IMR-90 (cell line): Measurements from ENCODE around the gene FLYWCH1. TPM values are rescaled to one million over a fixed set of nuclear protein-coding genes. Genes with fewer than 3 reads are reported as not detected.
A peak's percentile ranks its signal among the peaks of the same experiment; 100 is the strongest.

ENCODE experiments used
- ATAC-seq: fragments of 200-7000 bp; cut with Tn5 transposase; 2 replicates; pipeline ENCODE4 v1.9.1; 2020; ENCODE audit warnings: low read depth, mild to moderate bottlenecking, moderate library complexity
- BruUV-seq: library from RNA; stranded (reverse); fragments of 400-500 nt; replicated peaks from 2 replicates; lab custom pipeline; 2021; lab: Mats Ljungman, UMichigan
- CTCF ChIA-PET: fragments of 300-600 bp; formaldehyde crosslinking; extraction: SDS; loops from one replicate; lab custom pipeline; 2021; ENCODE audit warnings: antibody characterized with exemption; lab: Yijun Ruan, JAX
- POLR2A ChIA-PET: fragments of 300-600 bp; sonication (Branson Sonifier 250); formaldehyde crosslinking; loops from one replicate; lab custom pipeline; 2022; ENCODE audit warnings: antibody characterized with exemption; ENCODE audit not compliant: unreplicated experiment; lab: Charles Lee
- DNase-seq: peaks from one replicate; pipeline ENCODE4 v3.0.0; 2013
- H2AFZ ChIP-seq: replicated peaks from 2 replicates; pipeline ENCODE3; 2013; ENCODE audit warnings: low read length, mild to moderate bottlenecking; ENCODE audit not compliant: poor library complexity
- H2AK5ac ChIP-seq: 2 replicates; pipeline ENCODE4 v1.6.1; 2013; ENCODE audit warnings: low read depth, low read length, inconsistent platforms
- H2AK9ac ChIP-seq: replicated peaks from 2 replicates; pipeline ENCODE3; 2013; ENCODE audit warnings: mild to moderate bottlenecking, low read depth, low read length, moderate library complexity; ENCODE audit not compliant: poor library complexity
- H2BK120ac ChIP-seq: 2 replicates; pipeline ENCODE4 v1.6.1; 2013; ENCODE audit warnings: low read depth, low read length, inconsistent platforms
- H2BK15ac ChIP-seq: 3 replicates; pipeline ENCODE4 v1.6.1; 2013; ENCODE audit warnings: low read depth, low read length, inconsistent platforms
- H2BK20ac ChIP-seq: 2 replicates; pipeline ENCODE4 v1.6.1; 2013; ENCODE audit warnings: low read depth, mild to moderate bottlenecking, inconsistent platforms, low read length, moderate library complexity
- H2BK5ac ChIP-seq: 2 replicates; pipeline ENCODE4 v1.6.1; 2013; ENCODE audit warnings: mild to moderate bottlenecking, low read depth, low read length, inconsistent platforms; ENCODE audit not compliant: poor library complexity, severe bottlenecking
- H3K14ac ChIP-seq: replicated peaks from 2 replicates; pipeline ENCODE4 v1.6.1; 2013; ENCODE audit warnings: low read depth, low read length, inconsistent platforms
- H3K18ac ChIP-seq: 2 replicates; pipeline ENCODE4 v1.6.1; 2013; ENCODE audit warnings: low read depth, low read length, control low read depth
- H3K23ac ChIP-seq: 2 replicates; pipeline ENCODE4 v1.6.1; 2013; ENCODE audit warnings: low read depth, low read length, inconsistent platforms
- H3K27ac ChIP-seq: 2 replicates; pipeline ENCODE4 v1.5.1; 2013; ENCODE audit warnings: mild to moderate bottlenecking, control low read depth, low read length; ENCODE audit not compliant: insufficient read depth
- H3K27me3 ChIP-seq: 2 replicates; pipeline ENCODE4 v1.6.1; 2013; ENCODE audit warnings: low read length; ENCODE audit not compliant: control insufficient read depth, insufficient read depth
- H3K36me3 ChIP-seq: 2 replicates; pipeline ENCODE4 v1.6.1; 2013; ENCODE audit warnings: low read length, mixed read lengths; ENCODE audit not compliant: control insufficient read depth, insufficient read depth
- H3K4ac ChIP-seq: 2 replicates; pipeline ENCODE4 v1.6.1; 2013; ENCODE audit warnings: low read depth, low read length, inconsistent platforms
- H3K4me1 ChIP-seq: 2 replicates; pipeline ENCODE4 v1.6.1; 2013; ENCODE audit warnings: low read length, mixed read lengths; ENCODE audit not compliant: control insufficient read depth, insufficient read depth
- H3K4me2 ChIP-seq: 2 replicates; pipeline ENCODE4 v1.6.1; 2013; ENCODE audit warnings: low read depth, mild to moderate bottlenecking, control low read depth, low read length, moderate library complexity
- H3K4me3 ChIP-seq: 2 replicates; pipeline ENCODE4 v1.5.1; 2013; ENCODE audit warnings: low read depth, mild to moderate bottlenecking, control low read depth, low read length, moderate library complexity; ENCODE audit not compliant: insufficient read depth
- H3K56ac ChIP-seq: 2 replicates; pipeline ENCODE4 v1.6.1; 2013; ENCODE audit warnings: low read length, inconsistent platforms; ENCODE audit not compliant: insufficient read depth; ENCODE audit errors: extremely low read depth
- H3K79me1 ChIP-seq, 2 experiments: 2 replicates each; pipeline ENCODE4 v1.6.1; 2013; ENCODE audit warnings: low read length in 2 of 2, inconsistent platforms in 1 of 2, low read depth in 1 of 2
- H3K9ac ChIP-seq: 2 replicates; pipeline ENCODE4 v1.6.1; 2013; ENCODE audit warnings: low read depth, low read length, control low read depth
- H3K9me1 ChIP-seq: 2 replicates; pipeline ENCODE4 v1.6.1; 2013; ENCODE audit warnings: low read length, inconsistent platforms; ENCODE audit not compliant: insufficient read depth
- H3K9me3 ChIP-seq: 2 replicates; pipeline ENCODE4 v1.6.1; 2013; ENCODE audit warnings: low read length; ENCODE audit not compliant: control insufficient read depth, insufficient read depth
- H4K20me1 ChIP-seq: 2 replicates; pipeline ENCODE4 v1.6.1; 2013; ENCODE audit warnings: low read length, inconsistent platforms; ENCODE audit not compliant: insufficient read depth
- H4K5ac ChIP-seq: 2 replicates; pipeline ENCODE4 v1.6.1; 2013; ENCODE audit warnings: mild to moderate bottlenecking, low read depth, low read length, control low read depth
- H4K8ac ChIP-seq, 2 experiments: 2 replicates each; pipeline ENCODE4 v1.6.1; 2013; ENCODE audit warnings: low read depth in 2 of 2, low read length in 2 of 2, control low read depth in 1 of 2, inconsistent platforms in 1 of 2
- H4K91ac ChIP-seq: 2 replicates; pipeline ENCODE4 v1.6.1; 2013; ENCODE audit warnings: low read depth, low read length, inconsistent platforms; ENCODE audit not compliant: insufficient read depth
- CEBPB ChIP-seq: IDR thresholded peaks from 2 replicates; pipeline ENCODE4 v1.6.1; 2012; ENCODE audit warnings: low read depth, low read length, improper control_type of control experiment
- CHD1 ChIP-seq: IDR thresholded peaks from 2 replicates; pipeline ENCODE4 v1.6.1; 2012; ENCODE audit warnings: low read depth, low read length, improper control_type of control experiment
- FOS ChIP-seq: fragments of 150-350 bp; IDR thresholded peaks from 2 replicates; pipeline ENCODE4 v1.6.1; 2016; ENCODE audit warnings: low read depth, low read length
- MAFK ChIP-seq: IDR thresholded peaks from 2 replicates; pipeline ENCODE4 v1.6.1; 2012; ENCODE audit warnings: low read depth, low read length, improper control_type of control experiment
- MAZ ChIP-seq: IDR thresholded peaks from 2 replicates; pipeline ENCODE4 v1.6.1; 2012; ENCODE audit warnings: low read depth, mild to moderate bottlenecking, low read length, improper control_type of control experiment, moderate library complexity, borderline replicate concordance
- MXI1 ChIP-seq: IDR thresholded peaks from 2 replicates; pipeline ENCODE4 v1.6.1; 2012; ENCODE audit warnings: low read depth, mild to moderate bottlenecking, low read length, moderate library complexity, borderline replicate concordance
- NFE2L2 ChIP-seq: fragments of 150-350 bp; IDR thresholded peaks from 2 replicates; pipeline ENCODE4 v1.6.1; 2016; ENCODE audit warnings: low read depth, mild to moderate bottlenecking, low read length
- POLR2A ChIP-seq: IDR thresholded peaks from 2 replicates; pipeline ENCODE4 v1.6.1; 2012; ENCODE audit warnings: mild to moderate bottlenecking, low read depth, low read length
- RAD21 ChIP-seq: IDR thresholded peaks from 2 replicates; pipeline ENCODE4 v1.6.1; 2012; ENCODE audit warnings: low read length, improper control_type of control experiment
- RCOR1 ChIP-seq: IDR thresholded peaks from 2 replicates; pipeline ENCODE4 v1.6.1; 2012; ENCODE audit warnings: mild to moderate bottlenecking, low read length, improper control_type of control experiment; ENCODE audit not compliant: insufficient replicate concordance
- RFX5 ChIP-seq: IDR thresholded peaks from 2 replicates; pipeline ENCODE4 v1.8.0; 2012; ENCODE audit warnings: low read depth, mild to moderate bottlenecking, low read length, moderate library complexity
- SMC3 ChIP-seq: fragments of 150-350 bp; IDR thresholded peaks from 2 replicates; pipeline ENCODE4 v1.6.1; 2016; ENCODE audit warnings: low read depth, mild to moderate bottlenecking, antibody characterized with exemption, low read length, moderate library complexity
- WGBS, 2 experiments: methylation state at CpG; one replicate each; pipeline versions ENCODE4 v1.1.5 to v1.1.7; 2013; ENCODE audit warnings: missing lambda C conversion rate in 2 of 2; ENCODE audit not compliant: insufficient read length in 1 of 2; ENCODE audit errors: extremely low coverage in 2 of 2; 5-methylcytosine and 5-hydroxymethylcytosine counted together
- dilution Hi-C: fragments of 300-500 bp; cut with HindIII; formaldehyde crosslinking; loops from one replicate; pipeline ENCODE4 v1.14.3; 2018; ENCODE audit warnings: low sequenced_read_pairs; ENCODE audit not compliant: unreplicated experiment
- in situ Hi-C: fragments of 300-500 bp; cut with MboI; formaldehyde crosslinking; loops from 3 replicates; pipeline ENCODE4 v1.14.3; 2019; ENCODE audit warnings: low sequenced_read_pairs, inconsistent platforms, mixed read lengths
- intact Hi-C: fragments of 100-400 bp; cut with micrococcal nuclease; formaldehyde crosslinking; loops from 2 replicates; pipeline ENCODE4 v1.10.0; 2022
- polyA plus RNA-seq, 3 experiments: library from polyadenylated mRNA; depleted of rRNA; stranded (reverse); fragments of >200 nt; gene quantifications; 2 replicates each; pipeline ENCODE4 v1.2.3, GENCODE V29; 2012; ENCODE audit warnings: low replicate concordance in 1 of 3
- total RNA-seq: library from RNA; depleted of rRNA; stranded (reverse); fragments of >200 nt; gene quantifications from 2 replicates; pipeline ENCODE4 v1.2.3, GENCODE V29; 2012
- TF ChIP-seq, protein P1 (sequence below): fragments of 150-350 bp; IDR thresholded peaks from 2 replicates; pipeline ENCODE4 v1.6.1; 2017; ENCODE audit warnings: mild to moderate bottlenecking, antibody characterized with exemption, low read length, low read depth
- TF ChIP-seq, protein P2 (sequence below): fragments of 150-350 bp; IDR thresholded peaks from 2 replicates; pipeline ENCODE4 v1.6.1; 2016; ENCODE audit warnings: low read depth, mild to moderate bottlenecking, low read length, moderate library complexity, borderline replicate concordance
- TF ChIP-seq, protein P3 (sequence below): conservative IDR thresholded peaks from 2 replicates; pipeline ENCODE4 v1.5.1; 2012; ENCODE audit warnings: mild to moderate bottlenecking, low read depth, low read length, improper control_type of control experiment

Gene FLYWCH1
- total and polyA plus RNA-seq, 2 of the 4 experiments (the other 2 are of a cell fraction), result 14.3 to 25.2 TPM

DNA sequence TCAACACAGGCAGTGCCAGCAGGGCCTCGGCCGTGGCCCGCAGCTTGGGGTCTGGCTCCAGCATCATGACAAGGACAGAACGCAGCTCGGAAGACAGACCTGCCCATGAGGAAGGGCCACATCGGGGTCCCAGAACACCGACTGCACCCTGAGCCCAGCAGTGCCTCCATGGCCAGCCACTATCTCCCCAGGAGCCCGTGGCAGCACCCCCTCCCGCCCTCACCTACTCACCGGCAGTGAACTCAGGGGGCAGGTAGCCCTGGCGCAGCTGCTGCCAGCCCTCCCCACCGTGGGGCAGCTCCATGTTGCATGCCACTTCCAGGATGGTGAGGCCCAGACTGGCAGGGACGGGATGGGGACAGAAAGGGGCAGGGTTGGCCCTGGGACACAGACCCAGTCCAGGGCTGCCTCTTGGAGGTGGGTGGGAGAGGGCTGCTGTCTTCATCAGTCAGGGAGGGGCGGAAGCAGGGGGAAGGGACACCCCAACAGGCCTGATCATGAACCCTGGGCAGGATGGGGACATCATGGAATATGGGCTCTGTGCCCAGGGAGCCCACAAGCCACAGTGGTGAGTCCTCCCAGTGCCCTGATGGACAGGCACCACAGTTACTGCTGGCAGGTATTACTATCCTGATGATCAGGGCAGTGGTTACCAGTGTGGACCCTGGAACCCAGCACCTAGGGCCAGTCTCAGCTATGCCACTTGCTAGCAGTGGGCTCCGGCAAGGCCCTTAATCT is 62.8 kb downstream of the FLYWCH1 start:
- H2BK15ac ChIP-seq, result no peak overlapping the region
- peak overlapping the region; percentile 33 for H2AFZ ChIP-seq
- no peak overlapping the region for H4K8ac ChIP-seq
- H3K9ac ChIP-seq, result no peak overlapping the region
- peaks cover 18 to 31% of the 10 kb centered on the region in 2 experiments for H3K79me1 ChIP-seq
- POLR2A ChIA-PET, result no interaction called here
- no peak overlapping the region for H3K4ac ChIP-seq
- no peak overlapping the region for H4K91ac ChIP-seq
- no peak overlapping the region for H2BK120ac ChIP-seq
- ATAC-seq (no peak), DNase-seq (no peak)
- peaks cover 8% of the 10 kb centered on the region for H3K9me1 ChIP-seq
- peaks cover 2% of the 10 kb centered on the region; the same call in 1 of the 2 replicates for H3K36me3 ChIP-seq
- CTCF ChIA-PET, result no interaction called here
- no peak overlapping the region for H3K4me3 ChIP-seq
- BruUV-seq, result no TSS peak
- TF ChIP-seq FOS (no peak), MXI1 (no peak), RFX5 (no peak), RCOR1 (no peak), CEBPB (no peak), NFE2L2 (no peak), MAFK (no peak), SMC3 (no peak), POLR2A (no peak), RAD21 (no peak), CHD1 (no peak), MAZ (no peak)
- TF ChIP-seq, protein P1, sequence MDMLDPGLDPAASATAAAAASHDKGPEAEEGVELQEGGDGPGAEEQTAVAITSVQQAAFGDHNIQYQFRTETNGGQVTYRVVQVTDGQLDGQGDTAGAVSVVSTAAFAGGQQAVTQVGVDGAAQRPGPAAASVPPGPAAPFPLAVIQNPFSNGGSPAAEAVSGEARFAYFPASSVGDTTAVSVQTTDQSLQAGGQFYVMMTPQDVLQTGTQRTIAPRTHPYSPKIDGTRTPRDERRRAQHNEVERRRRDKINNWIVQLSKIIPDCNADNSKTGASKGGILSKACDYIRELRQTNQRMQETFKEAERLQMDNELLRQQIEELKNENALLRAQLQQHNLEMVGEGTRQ, result no peak
- TF ChIP-seq, protein P2, sequence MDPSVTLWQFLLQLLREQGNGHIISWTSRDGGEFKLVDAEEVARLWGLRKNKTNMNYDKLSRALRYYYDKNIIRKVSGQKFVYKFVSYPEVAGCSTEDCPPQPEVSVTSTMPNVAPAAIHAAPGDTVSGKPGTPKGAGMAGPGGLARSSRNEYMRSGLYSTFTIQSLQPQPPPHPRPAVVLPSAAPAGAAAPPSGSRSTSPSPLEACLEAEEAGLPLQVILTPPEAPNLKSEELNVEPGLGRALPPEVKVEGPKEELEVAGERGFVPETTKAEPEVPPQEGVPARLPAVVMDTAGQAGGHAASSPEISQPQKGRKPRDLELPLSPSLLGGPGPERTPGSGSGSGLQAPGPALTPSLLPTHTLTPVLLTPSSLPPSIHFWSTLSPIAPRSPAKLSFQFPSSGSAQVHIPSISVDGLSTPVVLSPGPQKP, result no peak
- TF ChIP-seq, protein P3, sequence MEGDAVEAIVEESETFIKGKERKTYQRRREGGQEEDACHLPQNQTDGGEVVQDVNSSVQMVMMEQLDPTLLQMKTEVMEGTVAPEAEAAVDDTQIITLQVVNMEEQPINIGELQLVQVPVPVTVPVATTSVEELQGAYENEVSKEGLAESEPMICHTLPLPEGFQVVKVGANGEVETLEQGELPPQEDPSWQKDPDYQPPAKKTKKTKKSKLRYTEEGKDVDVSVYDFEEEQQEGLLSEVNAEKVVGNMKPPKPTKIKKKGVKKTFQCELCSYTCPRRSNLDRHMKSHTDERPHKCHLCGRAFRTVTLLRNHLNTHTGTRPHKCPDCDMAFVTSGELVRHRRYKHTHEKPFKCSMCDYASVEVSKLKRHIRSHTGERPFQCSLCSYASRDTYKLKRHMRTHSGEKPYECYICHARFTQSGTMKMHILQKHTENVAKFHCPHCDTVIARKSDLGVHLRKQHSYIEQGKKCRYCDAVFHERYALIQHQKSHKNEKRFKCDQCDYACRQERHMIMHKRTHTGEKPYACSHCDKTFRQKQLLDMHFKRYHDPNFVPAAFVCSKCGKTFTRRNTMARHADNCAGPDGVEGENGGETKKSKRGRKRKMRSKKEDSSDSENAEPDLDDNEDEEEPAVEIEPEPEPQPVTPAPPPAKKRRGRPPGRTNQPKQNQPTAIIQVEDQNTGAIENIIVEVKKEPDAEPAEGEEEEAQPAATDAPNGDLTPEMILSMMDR, result no peak
- H3K23ac ChIP-seq, result no peak overlapping the region
- H3K4me2 ChIP-seq, result no peak overlapping the region
- no peak overlapping the region for H3K14ac ChIP-seq
- H2BK20ac ChIP-seq, result no peak overlapping the region
- H4K20me1 ChIP-seq, result peaks cover 18% of the 10 kb centered on the region
- no peak overlapping the region for H2AK9ac ChIP-seq
- no peak overlapping the region for H3K27ac ChIP-seq
- no peaks in the 10 kb centered on the region for H3K27me3 ChIP-seq
- H4K5ac ChIP-seq, result no peak overlapping the region
- H3K18ac ChIP-seq, result no peak overlapping the region
- intact Hi-C loops (no loop called here), dilution Hi-C loops (no loop called here), in situ Hi-C loops (no loop called here)
- no peak overlapping the region for H2BK5ac ChIP-seq
- no peak overlapping the region for H2AK5ac ChIP-seq
- no peaks in the 10 kb centered on the region for H3K9me3 ChIP-seq
- peaks cover 2% of the 10 kb centered on the region; the same call in 1 of the 2 replicates for H3K4me1 ChIP-seq
- no peak overlapping the region for H3K56ac ChIP-seq
- WGBS, 2 experiments, result 78% methylated on average over 7 of the region's 15 CpGs; no CpG with 5 or more reads in 1 of the 2 experiments
